HG03565 (cell line): ENCODE measurements around the gene IGFALS.

ENCODE experiments used
- ATAC-seq: cut with Tn5 transposase; IDR thresholded peaks from one replicate; pipeline ENCODE4 v1.9.1; 2021; ENCODE audit warnings: mild to moderate bottlenecking, moderate library complexity; ENCODE audit not compliant: unreplicated experiment

IGFALS gene

DNA sequence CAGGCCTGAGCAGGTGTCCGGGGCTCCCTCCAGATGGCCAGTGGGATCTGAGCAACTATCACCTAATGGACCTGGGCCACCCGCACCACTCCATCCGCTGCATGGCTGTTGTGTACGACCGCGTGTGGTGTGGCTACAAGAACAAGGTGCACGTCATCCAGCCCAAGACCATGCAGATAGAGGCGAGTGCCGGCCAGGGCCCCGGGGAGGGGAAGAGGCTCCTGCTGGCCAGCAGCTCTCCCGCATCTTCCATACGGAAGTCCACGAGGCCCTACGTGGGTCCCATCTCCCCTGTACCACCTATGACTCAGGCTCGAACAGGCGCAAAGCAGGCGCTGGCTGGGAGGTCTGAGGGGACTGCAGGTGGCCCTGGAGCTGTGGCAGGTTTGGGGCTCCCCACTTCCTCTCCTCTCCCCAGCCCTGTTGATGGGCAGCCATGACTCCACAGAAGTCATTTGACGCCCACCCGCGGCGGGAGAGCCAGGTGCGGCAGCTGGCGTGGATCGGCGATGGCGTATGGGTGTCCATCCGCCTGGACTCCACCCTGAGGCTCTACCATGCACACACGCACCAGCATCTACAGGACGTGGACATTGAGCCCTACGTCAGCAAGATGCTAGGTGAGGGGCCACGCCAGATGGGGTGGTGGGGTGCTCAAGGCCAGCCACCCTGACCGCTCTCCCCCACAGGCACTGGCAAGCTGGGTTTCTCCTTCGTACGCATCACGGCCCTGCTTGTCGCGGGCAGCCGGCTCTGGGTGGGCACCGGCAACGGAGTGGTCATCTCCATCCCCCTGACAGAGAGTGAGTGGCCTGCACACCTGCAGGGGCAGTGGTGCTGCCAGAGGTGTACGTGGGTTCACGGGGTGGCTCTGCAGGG, 26.1 kb downstream of the IGFALS start:
- ATAC-seq = no peak

DNA sequence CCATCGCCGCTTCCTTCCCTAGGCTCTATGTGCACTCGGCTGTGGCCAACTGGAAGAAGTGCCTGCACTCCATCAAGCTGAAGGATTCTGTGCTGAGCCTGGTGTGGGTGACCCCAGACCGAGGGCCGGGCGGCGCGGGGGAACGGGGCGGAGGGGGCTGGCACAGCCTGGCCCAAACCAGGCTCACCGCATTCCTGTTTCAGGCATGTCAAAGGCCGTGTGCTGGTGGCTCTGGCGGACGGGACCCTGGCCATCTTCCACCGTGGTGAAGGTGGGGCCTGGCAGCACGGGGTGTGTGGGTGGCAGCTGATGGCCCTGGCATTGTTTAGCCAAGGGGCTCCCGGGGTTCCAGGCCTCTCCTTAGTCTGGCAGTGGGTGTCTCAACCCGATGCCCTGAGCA, 26.8 kb downstream of the IGFALS start:
- ATAC-seq = no peak

DNA sequence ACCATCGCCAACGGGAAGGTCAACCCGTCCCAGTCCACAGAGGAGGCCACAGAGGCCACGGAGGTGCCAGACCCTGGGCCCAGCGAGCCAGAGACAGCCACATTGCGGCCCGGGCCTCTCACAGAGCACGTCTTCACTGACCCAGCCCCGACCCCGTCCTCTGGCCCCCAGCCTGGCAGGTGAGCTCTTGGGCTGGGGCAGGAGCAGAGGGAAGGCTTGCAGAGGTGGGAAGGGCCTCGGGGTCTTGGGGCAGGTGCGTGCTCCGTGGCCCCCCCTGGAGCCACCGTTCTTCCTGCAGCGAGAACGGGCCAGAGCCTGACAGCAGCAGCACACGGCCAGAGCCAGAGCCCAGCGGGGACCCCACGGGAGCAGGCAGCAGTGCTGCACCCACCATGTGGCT, 27.3 kb downstream of the IGFALS start:
- ATAC-seq = no peak

DNA sequence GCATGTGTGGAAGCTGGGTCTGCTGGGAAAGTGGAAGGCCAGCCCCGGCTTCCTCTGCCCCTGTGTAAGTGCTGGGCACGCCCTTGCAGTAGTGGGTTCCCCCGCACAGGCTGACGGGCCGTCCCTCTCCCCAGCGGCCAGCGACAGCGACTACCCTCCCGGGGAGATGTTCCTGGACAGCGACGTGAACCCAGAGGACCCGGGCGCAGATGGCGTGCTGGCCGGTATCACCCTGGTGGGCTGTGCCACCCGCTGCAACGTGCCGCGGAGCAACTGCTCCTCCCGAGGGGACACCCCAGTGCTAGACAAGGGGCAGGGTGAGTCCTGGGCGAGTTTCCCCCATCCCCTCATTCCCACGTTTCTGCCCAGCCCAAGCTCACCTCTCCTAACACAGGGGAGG, 27.7 kb downstream of the IGFALS start:
- ATAC-seq = no peak

DNA sequence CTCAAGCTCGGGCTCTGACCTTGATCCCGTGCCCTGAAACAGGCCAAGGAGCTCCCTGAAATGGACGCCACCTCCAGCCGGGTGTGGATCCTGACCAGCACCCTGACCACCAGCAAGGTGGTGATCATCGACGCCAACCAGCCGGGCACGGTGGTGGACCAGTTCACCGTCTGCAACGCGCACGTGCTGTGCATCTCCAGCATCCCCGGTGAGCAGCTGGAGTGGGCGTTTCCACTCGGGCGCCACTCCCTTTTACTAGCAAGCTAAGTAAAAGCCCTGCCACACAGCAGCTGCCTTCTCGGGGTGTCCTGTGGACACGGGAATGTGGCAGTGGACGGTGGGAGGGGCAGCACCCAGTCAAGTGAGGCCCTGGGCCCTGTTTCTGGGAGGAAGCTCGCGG, 28.5 kb downstream of the IGFALS start:
- no peak for ATAC-seq

DNA sequence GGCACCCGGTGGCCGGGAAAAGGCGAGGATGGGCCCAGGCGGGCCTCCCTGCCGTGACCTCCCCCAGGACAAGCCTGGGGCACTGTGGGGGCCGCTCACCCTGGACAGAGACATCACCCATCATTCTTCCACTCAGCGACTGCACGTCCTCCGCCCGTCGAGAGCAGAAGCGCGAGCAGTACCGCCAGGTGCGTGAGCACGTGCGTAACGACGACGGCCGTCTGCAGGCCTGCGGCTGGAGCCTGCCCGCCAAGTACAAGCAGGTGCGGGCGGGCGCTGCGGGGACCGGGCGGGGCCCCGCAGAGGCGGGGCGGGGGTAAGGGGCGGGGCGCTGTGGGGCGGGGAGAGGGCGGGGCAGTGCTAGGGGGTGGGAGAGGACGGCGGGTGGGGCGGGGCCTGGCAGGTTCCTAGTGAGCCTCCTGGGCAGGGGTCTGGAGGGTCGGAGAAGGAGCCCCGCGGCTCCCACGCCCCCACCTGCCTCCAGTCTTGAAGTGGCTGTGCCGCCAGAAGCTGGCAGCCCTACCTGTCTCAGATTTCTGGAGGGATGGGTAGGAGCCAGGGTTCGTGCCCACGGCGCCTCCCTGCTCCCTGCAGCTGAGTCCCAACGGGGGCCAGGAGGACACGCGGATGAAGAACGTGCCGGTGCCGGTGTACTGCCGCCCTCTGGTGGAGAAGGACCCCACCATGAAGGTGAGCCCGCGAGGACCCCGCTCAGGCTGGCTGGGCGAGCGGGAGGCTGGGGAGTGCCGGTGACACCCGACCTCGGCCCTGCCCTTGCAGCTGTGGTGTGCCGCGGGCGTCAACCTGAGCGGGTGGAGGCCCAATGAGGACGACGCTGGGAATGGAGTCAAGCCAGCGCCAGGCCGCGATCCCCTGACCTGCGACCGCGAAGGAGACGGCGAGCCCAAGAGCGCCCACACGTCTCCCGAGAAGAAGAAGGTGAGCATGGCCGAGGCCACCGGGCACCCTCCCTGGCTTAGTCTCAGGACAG, 29.7 kb downstream of the IGFALS start:
- no peak for ATAC-seq

DNA sequence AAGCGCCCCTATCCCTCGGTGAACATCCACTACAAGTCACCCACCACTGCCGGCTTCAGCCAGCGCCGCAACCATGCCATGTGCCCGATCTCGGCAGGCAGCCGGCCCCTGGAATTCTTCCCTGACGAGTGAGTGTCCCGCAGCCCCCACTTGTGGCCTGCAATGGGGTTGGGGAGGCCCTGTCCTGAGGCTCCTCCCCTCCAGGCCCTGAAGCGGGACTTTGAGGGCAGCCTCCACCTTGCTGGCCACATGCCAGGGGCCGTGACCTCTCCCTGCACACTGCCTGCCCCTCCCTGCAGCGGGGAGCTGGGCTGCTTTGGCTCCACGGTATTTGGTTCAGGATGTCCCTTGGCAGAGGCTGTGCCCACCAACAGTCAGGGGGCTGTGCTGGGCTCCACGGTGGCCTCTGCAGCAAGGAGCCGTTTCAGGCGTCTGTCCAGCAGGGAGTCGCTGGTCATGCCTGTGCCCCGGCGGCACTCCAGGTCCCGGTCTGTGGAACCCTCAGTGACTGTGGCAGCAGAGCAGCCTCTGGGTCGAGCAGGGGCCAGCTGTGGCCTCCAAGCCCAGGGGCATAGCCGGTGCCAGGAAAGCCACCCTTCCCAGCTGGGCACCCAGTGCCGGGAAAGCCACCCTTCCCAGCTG, 30.5 kb downstream of the IGFALS start:
- no peak for ATAC-seq

DNA sequence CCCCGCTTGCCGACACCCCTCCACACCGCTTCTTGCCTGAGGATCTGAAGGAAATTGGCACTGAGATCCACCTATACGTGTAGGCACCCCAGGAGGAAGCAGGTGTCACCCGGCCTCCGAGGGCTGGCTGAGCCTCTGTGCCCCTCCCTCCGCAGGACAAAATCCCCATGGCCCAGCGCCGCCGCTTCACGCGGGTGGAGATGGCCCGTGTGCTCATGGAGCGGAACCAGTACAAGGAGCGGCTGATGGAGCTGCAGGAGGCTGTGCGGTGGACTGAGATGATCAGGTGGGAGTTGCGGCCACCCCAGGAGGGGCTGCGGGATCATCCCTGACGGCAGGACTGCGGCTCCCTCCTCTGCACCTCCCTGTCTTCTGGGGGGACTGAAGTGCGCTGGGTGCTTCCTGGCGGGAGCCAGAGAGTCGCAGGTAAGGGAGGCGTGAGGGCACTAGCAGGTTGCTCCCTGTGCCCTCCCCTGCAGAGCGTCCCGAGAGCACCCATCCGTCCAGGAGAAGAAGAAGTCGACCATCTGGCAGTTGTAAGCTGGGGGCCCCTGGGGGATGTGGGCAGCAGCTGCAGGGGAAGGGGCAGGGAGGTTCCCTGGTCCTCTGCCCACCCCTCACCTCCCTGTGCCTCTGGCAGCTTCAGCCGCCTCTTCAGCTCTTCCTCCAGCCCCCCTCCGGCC, 31.2 kb downstream of the IGFALS start:
- ATAC-seq = no peak

DNA sequence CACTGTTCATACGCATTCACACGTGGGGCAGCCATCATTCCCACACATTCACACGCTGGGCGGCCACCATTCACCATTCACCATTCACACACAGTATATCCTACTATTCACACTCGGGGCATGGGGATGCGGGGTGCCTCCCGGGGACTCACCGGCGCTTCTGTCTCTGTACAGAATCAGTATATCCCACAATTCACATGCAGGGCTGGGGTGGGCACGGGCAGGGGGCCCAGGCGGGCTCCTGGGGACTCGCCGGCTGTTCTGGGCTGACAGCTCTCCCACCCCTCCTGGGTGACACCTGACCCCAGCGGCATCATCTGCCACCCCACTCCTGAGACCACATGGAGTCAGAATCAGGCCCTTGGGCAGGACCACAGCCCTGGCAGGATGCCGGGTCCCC, 31.8 kb downstream of the IGFALS start:
- no peak for ATAC-seq

DNA sequence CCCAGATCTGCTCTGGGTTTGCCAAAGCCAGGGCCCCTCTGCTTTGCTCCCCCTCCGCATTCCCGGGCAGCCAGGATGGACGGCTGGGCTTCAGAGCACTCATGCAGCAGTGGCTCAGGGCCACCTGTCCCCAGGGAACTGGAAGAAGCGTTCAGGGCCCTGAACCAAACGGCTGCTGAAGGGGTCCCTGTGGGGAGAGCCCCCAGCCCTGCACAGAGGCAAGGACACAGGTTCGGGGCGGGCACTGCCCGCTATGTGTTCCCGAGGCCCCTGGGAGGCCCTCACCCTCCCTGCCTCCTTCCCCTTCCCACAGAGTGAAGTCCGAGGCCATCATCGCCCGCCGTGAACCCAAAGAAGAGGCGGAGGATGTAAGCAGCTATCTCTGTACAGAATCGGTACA, 32.6 kb downstream of the IGFALS start:
- ATAC-seq = no peak

DNA sequence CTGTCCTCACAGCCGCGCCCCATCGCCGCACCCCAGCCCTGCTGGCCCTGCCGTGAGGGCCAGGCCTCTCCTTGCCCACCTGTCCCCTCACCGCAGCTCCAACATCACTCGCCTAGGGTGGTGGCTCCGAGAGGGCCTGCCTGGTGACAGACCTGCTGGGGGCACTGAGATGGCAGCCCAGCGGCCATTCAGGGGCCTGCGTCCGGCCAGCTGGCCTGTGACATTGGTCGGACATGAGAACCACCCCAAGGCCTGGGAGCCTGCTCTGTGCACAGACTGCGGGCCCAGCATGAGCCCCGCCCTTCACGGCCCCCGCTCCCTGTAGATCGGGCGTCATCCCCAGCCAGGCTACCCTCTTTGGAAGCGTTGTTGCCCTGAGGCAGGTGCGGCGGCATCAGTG, 34.0 kb downstream of the IGFALS start:
- ATAC-seq = no peak

DNA sequence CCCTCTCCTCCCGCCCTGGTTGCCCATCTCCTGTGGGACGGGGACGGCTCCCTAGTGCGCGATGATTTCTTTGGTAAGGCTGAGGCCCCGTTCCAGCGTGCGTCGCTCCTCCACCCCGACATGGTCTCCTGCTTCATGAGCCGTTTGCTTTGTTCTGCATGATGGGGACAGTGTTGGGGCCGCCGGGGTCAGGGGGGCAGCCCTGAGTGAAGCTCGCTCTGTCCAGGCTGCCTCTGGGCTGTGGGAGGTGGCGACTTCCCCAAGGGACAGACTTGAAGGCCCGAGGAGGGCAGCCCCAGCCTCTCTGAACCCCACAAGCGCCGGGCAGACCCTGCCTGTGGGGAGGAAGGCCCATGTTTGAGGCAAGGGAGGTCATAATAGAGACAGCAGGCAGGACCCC, 34.6 kb downstream of the IGFALS start:
- no peak for ATAC-seq

DNA sequence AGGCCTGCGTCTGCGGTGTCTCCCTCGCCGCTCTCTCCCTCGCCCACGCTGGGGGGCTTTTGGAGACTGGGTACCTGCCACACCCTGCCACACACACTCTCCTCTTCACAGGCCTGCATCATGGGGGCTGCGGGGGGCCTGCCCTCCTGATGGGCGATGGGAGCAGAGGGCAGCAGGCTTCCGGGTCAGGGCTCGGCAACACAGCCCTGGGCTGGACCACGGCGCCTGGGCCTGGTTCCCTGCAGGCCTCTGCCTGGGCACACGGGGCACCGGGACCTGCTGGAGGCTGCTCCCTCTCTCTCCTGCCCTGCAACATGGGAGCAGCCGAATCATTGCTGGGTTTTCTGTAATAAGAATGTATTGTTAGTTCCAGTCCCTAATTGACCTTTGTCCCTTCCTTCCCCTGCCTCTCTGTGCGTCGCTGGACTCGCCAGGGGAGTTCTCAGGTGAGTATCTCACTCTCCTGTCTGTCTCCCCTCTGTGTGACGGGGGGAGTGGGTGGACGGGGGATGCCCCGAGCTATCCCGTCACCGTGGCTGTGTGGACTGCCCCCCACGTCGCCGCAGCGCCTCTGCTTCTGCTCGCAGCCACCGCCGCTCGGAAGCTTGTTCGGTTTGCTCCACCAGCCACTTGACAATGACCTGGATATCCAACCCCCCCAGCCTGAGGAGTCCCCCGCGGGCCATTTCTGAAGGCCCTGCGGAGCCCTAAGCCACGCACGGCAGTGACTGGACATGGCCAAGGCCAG, 35.6 kb downstream of the IGFALS start:
- no peak for ATAC-seq

DNA sequence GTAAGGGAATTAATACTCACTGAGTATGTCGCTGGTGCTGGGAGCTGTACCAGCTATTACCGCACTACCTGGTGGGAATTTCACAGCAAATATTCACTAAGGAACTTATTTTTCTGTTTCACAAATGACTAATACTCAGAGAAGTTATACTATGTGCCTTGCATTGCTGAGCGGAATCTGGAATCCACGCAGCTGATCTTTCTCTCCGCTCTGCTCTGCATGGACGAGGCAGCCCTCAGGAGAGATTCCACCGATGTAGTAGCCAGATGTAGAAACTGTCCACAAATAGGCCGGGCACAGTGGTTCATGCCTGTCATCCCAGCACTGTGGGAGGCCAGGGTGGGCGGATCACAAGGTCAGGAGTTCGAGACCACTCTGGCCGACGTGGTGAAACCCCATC, 39.3 kb downstream of the IGFALS start:
- ATAC-seq = no peak

DNA sequence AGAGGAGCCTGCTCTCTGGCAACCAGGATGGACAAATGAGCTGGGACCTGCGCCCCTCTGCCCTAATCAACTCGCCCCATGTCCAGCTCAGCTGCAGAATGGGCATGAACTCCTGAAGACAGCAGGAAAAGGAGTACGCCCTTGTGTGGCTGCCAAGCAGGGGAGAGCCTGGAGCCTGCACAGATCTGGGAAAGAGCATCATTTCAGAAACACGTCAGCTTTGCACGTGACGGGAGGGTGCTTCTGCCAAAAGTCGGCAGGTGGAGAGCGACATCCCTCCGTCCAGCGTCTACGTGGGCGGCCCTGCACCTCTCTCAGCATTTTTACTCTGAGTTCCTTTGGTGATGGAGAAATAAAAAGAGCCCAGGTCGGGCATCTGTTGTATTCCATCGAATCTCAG, 40.7 kb downstream of the IGFALS start:
- no peak for ATAC-seq

DNA sequence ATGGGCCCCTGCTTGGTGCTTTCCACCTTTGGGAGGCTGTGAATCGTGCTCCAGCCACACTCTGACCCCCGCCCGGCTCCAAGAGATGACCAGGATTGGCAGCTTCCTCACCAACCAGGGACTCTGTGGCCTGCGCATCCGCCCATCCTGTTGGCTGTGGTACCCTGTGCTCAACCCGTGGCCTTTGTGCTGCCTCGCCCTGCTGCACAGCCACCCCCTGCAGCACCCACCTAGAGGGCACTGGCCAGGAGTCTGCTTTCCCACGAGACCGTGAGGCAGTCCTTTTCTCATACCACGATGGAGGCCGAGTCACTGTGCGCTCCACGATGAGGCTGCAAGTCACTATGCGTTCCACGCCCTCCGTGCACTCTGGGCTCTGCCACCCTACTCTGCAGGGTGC, 41.6 kb downstream of the IGFALS start:
- no peak for ATAC-seq

DNA sequence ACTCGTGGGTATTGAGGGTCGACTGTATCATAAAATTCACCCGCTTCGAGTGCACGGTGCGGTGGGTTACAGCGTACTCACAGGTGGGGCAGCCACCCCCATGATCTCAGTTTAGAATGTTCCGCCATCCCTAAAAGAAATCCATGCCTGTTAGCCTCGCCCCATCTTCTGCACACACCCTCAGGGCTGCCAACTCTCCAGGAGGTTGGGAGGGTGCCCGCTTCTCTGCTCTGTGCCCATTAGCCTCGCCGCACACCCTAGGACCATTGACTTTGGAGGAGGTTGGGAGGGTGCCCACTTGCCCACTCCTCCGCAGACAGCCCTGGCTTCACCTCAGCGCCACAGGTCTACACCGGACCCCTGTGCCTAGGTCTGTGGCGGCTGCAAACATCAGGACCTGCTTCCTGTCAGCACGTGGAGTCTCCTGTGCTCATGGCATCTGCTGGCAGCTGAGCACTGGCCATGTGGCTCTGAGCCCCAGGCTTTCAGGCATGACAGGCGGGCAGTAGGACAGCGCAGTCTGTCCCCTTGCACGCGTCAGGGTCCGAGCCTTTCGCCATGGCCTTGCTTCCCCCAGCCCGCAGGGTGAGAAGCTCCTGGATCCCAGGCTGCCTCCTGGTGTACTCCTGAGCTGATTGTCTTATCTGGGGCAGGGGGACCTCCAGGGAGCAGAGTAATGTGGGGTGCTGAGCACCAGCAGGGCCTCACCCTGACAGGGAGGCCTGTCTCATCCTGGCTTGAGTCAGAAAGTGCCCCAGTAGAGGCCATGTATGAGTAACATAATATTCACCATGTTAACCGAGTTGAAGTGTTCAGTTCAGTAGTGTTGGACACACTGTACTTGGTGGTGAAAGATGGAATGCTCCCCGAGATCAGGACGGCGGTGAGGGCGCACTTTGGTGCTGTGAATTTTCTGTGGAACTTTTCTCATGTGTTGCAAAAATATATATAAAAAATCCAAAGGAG, 44.1 kb downstream of the IGFALS start:
- no peak for ATAC-seq

DNA sequence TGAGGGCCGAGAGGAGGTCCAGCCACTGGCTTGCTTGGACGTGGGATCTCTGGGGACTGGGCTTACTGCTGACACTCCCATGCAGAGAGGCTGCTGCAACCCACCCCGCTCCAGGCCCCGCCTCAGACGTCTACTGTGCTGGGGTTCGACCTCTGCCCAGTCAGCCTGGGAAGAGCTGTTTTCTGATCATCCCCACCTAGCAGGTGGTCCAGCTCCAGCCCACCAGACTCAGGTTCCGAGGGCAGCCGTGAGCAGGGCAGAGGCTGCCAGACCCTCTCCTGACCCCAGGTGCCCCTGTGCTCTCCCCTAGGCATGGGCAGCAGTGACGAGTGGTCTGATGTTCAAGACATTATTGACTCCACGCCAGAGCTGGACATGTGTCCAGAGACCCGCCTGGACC, 45.6 kb downstream of the IGFALS start:
- ATAC-seq = no peak

DNA sequence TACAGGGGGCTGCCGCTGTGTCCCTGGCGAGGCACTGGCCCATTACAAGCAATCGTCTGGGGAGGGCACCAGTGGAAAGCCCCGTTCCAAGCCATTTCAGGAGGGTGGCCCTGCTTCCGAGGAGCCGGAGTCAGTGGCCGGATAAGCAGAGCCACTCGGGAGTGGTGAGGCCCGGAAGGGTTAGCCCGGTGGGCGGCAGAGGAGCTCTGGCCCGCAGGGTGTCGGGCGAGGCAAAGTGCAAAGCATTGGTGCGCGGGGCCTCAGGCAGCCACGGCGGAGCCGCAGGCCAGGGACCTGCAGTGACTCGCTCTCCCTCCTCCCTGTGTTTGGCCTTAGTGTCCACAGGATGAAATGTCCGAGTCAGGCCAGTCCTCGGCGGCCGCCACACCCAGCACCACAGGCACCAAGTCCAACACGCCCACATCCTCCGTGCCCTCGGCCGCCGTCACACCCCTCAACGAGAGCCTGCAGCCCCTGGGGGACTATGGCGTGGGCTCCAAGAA, 46.8 kb downstream of the IGFALS start:
- no peak for ATAC-seq
